ENCODE data around the gene PDPR.
"Not testable (repeated sequence)": the region's sequence is repeated elsewhere in the genome, so short reads cannot be mapped to it uniquely, and the experiment has no call there.

The PDPR gene

GRCh38 chr16:70113982-70114826 lies at the start of gene PDPR:
Gene PDPR (plus strand): TSS chr16:70114332. CDS start chr16:70120493, 6,161 bp downstream.
- peak; percentile 81 to 91 (median 91) for DNase-seq

GRCh38 chr16:70064841-70065370 lies 49.2 kb upstream of the PDPR start:
- DNase-seq, result peak in 2 of 3 experiments; percentile 28 to 42

GRCh38 chr16:70065376-70065745 lies 48.8 kb upstream of the PDPR start:
- DNase-seq, result not testable (repeated sequence)

- DNase-seq, result peak; percentile 70 to 93 (median 88)
Observed at GRCh38 chr16:70065746-70066658, 48.1 kb upstream of the PDPR start.

- DNase-seq, result peak in 1 of 3 experiments; percentile 30
Observed at GRCh38 chr16:70066751-70067150, 47.4 kb upstream of the PDPR start.

GRCh38 chr16:70079081-70079480 lies 35.1 kb upstream of the PDPR start:
- not testable (repeated sequence) for DNase-seq

GRCh38 chr16:70081219-70081618 lies 32.9 kb upstream of the PDPR start:
- DNase-seq, result not testable (repeated sequence)

GRCh38 chr16:70083931-70084330 lies 30.2 kb upstream of the PDPR start:
- DNase-seq, result not testable (repeated sequence)

- DNase-seq, result not testable (repeated sequence)
Observed at GRCh38 chr16:70088160-70088559, 26.0 kb upstream of the PDPR start.

- DNase-seq, result not testable (repeated sequence)
Observed at GRCh38 chr16:70088877-70089276, 25.3 kb upstream of the PDPR start.

- DNase-seq, result not testable (repeated sequence)
Observed at GRCh38 chr16:70089289-70089688, 24.8 kb upstream of the PDPR start.

GRCh38 chr16:70091104-70091503 lies 23.0 kb upstream of the PDPR start:
- not testable (repeated sequence) for DNase-seq

- DNase-seq, result not testable (repeated sequence)
Observed at GRCh38 chr16:70094096-70094495, 20.0 kb upstream of the PDPR start.

- not testable (repeated sequence) for DNase-seq
Observed at GRCh38 chr16:70109583-70110279, 4.4 kb upstream of the PDPR start.

- not testable (repeated sequence) for DNase-seq
Observed at GRCh38 chr16:70112162-70112561, 2.0 kb upstream of the PDPR start.

GRCh38 chr16:70113599-70113981 lies 542 bp upstream of the PDPR start:
- not testable (repeated sequence) for DNase-seq

GRCh38 chr16:70118354-70118753 lies 4.2 kb downstream of the PDPR start:
- not testable (repeated sequence) for DNase-seq

- DNase-seq, result not testable (repeated sequence)
Observed at GRCh38 chr16:70118776-70119175, 4.6 kb downstream of the PDPR start.

GRCh38 chr16:70120398-70120797 lies 6.3 kb downstream of the PDPR start:
- not testable (repeated sequence) for DNase-seq

GRCh38 chr16:70123822-70124221 lies 9.7 kb downstream of the PDPR start:
- not testable (repeated sequence) for DNase-seq

GRCh38 chr16:70126226-70126625 lies 12.1 kb downstream of the PDPR start:
- not testable (repeated sequence) for DNase-seq

- DNase-seq, result not testable (repeated sequence)
Observed at GRCh38 chr16:70127706-70128105, 13.6 kb downstream of the PDPR start.

Measured in NCI-H1417 (cell line).